M059J (cell line): ENCODE data around the gene IDH3B. TPM values are rescaled to one million over a fixed set of nuclear protein-coding genes. Genes with fewer than 3 reads are reported as not detected.
"Not testable (repeated sequence)": the region's sequence is repeated elsewhere in the genome, so short reads cannot be mapped to it uniquely, and the experiment has no call there.

Experiments used
- DNase-seq: peaks from one replicate; pipeline ENCODE4 v3.0.0-alpha.2; 2012; ENCODE audit warnings: low read depth
- total RNA-seq: library from RNA; depleted of rRNA; stranded (reverse); fragments of >200 nt; shearing (Covaris generic); gene quantifications from 2 replicates; pipeline ENCODE4 v1.2.3, GENCODE V29; 2014

Gene IDH3B
- total RNA-seq, 1 experiment from 2014 or later = 210 TPM

DNA sequence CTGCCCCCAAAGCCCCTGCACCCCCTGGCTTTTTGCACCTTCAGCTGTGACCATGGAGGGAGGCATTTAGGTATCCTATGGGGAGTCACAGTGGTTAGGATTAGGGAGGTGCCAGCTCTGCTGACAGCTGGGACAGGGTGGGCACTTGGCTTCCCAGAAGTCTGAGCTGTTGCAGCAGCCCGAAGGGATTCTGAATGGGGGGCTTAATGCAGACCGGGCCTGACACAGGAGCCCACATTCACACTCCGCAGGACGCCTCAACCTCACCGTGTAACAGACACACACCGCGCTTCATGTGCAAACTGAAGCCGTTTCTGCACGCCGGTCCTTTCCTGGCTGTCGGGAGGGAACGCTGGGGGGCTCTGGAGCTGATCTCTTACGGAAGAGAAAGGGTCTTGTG is 30.5 kb upstream of the IDH3B start:
- DNase-seq = no peak

DNA sequence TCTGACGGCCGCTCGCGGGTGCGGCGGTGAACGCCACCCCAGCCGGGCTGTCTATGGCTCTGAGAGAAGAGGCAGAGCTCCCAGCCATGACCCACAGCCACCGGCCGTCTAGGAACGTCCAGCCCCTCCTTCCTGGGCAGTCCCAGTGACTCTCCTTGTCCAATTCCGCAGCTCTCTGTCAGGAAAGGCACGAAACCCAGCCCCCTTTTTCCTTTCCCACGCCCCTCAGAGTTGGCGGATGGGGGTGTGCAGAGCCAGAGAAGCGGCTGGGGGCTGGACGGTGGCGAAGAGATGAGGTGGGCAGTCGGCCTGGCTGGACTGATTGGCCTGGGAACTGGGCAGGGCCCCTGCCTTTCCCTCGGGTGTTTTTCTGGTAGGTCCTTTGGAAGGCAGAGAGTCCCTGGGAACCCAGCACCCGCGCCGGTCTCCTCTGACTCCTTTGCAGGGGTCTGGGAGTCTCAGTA is 30.0 kb upstream of the IDH3B start:
- DNase-seq = no peak

DNA sequence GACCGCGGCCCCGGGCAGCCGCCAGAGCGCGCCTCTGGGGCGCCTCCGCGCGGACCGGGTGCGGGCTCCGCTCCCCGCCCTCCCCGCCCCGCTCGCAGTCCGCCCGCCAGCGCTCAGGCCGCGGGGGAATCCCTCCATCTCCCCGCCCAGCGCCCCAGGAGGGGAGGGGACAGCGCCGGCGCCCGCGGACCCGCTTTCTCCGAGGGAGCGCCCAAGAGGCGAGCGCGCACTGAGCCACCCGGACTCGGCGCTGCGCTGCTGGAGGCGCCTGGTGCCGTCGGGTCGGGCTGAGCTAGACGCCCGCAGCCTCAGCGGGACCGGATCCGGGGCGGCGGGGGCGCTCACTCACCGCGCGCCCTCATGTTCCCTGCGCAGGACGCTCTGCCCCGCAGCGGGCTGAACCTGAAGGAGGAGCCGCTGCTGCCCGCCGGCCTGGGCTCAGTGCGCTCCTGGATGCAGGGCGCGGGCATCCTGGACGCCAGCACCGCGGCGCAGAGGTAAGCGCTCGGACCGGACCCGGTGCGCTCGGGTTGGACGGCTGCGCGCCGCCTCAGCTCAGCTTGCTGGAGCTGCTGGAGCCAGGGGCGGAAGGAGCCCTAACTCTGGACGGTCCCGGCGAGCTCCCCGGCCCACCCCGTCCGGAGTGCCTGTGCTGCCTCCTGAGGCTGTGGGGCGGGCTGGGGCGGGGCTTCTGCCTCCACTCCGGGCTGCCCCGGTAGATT is 29.4 kb upstream of the IDH3B start:
- DNase-seq = no peak

DNA sequence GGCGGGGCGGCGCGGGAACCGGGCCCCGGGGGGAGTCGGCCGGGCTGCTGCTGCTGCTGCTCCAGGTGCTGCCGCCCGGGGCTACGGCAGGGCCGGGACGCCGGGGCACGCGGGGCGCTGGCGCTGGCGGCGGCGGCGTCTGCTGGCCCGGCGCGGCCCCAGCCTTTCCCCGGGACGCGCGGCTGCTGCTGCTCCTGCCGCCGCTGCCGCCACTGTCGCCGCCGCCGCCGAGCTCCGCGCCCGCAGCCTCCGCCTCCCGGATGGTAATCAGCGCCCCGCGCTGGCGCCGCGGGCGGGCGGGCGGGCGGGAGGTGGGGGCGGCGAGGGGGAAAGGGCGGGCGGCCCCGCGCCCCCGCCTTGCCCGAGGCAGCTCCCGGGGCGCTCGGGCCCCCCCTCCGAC is 28.9 kb upstream of the IDH3B start:
- DNase-seq = no peak

GRCh38 chr20:2692036-2692885 is 28.2 kb upstream of the IDH3B start, which contains the start of gene EBF4:
EBF4 (plus strand) TSS chr20:2692780; CDS start chr20:2693646, 866 bp downstream.
- DNase-seq = peak; percentile 21

- no peak for DNase-seq
Observed at GRCh38 chr20:2691663-2692035, 27.6 kb upstream of the IDH3B start.

DNA sequence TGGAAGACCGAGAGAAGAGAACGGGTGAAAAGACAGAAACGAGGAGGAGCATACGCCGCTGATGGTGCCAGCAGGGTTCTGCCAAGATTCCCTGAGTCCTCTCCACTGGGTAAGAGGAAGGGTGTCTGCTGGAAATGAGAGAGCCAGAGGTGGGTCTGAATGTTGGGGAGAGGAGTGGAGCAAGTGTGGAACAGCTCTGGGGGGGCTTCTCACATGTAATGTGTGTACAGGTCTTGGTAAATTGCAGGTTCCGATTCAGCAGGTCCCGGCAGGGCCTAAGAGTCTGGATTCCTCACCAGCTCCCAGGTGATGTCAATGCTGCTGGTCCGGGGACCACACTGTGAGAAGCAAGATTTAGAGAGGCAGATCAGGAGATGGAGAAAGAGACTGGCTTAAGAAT is 27.1 kb upstream of the IDH3B start:
- no peak for DNase-seq

DNA sequence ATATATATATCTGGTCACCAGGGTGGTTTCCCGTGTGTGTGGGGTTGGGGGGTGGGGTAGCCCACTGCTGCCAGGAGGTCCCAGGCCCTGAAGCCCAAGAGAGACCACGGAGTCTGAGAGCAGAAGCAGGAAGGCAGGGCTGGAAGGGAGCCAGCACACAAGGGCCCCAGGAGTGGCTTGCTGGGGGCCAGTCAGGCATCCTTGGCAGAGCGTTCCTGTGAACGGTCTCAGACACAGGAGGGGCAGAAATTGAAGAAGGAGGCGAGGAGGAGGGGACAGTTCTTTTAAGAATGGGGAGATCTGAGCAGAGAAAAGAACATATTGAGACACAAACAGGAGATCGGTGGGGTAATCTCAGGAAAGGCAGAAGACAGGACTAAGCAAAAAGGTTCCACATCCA is 26.7 kb upstream of the IDH3B start:
- DNase-seq = no peak

DNA sequence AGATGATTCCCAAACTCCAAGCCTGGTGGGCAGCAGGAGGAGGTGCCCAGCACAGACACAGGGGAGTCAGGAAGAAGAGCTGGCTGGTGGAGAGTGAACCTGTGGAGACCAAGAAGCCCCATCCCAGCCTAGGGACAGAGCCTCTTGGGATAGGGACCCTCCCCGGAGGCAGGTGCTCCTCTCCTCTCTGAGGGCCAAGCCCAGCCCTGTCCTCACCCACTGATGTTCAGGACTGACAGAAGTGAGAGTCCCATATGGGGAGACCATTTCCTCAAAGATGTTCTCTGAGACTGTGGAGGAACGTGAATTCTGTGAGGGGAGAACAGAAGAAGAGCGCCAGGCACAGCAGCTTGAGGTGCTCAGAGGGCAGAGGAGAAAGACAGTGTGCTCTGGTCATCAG is 26.2 kb upstream of the IDH3B start:
- no peak for DNase-seq

DNA sequence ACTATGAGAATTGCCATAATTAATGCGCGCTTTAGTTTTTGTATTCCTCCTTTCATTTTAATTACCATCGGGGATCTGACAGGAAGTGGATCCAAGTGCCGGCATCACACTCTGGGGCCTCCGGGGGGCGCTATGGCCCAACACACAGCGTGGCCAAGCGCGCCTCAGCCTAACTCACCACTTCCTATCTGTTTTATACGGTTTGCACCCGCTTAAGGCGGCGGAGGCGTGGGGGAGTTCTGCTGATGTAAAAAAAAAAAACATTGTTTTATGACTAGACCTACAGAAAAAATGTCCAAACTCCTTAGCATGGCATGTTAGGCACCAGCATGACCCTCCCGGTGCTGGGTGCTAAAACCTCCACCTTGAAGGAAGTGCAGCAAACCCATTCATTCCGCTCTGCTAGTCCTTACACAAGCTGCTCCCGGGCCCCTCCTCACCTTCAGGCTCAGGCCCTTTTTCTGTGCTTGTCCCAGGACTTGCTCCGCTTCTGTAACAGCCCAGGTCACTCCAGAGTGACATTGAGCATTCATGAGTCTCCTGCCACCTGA is 24.1 kb upstream of the IDH3B start:
- DNase-seq = peak; percentile 26

DNA sequence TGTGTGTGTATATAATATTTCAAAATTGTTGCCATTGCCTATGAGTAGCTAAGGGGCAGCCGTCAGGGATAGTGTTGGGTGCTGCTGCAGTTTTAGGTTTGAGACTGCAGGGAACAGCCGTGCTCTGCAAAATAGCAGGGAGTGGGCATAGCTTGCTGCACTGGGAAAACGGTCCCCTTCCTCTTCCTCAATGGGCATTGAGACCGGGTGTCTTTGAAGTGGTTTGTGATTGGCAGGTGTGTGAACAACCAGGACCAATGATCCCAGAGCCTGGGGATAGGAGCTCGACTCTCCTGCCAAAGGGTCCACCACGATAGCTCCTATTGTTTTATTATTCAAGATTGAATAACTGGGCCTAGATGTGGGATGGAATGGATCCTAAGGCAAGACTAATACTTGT is 23.5 kb upstream of the IDH3B start:
- DNase-seq = no peak

DNA sequence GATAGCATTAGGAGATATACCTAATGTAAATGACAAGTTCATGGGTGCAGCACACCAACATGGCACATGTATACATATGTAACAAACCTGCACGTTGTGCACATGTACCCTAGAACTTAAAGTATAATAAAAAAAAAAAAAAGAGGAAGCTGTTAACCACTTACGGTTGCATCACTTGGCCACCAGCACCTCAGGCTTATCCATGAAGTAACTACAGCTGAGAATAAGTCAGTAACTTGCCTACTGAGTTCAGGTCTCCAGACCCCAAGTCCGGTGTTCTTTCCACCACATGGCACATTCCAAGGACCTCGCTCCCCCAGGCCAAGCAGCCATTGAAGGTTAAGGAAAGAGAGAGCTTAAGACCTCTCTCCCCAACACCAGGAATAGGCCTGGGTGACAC is 20.8 kb upstream of the IDH3B start:
- DNase-seq = not testable (repeated sequence)

- not testable (repeated sequence) for DNase-seq
Observed at GRCh38 chr20:2682040-2682439, 18.0 kb upstream of the IDH3B start.

- DNase-seq = no peak
Observed at GRCh38 chr20:2680046-2680445, 16.0 kb upstream of the IDH3B start.

DNA sequence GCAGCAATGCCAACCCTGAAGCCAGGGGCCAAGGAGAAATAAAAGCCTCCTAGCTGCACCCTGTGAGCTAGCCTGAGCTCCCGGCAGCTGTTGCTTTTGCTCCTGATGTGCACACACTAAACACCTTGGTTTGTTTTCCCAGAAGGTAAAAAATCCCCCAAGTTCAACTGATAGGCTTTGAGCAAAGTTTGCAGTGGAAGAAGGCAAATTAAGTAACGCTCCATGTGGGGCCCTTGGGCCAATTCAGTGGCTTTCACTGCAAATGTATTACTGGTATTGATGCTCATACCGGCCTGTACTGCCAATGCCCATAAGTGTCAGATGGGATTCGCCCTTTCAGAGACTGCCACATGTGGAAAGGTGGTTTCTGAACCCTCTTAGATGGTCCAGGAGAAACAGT is 9.4 kb upstream of the IDH3B start:
- DNase-seq = no peak

DNA sequence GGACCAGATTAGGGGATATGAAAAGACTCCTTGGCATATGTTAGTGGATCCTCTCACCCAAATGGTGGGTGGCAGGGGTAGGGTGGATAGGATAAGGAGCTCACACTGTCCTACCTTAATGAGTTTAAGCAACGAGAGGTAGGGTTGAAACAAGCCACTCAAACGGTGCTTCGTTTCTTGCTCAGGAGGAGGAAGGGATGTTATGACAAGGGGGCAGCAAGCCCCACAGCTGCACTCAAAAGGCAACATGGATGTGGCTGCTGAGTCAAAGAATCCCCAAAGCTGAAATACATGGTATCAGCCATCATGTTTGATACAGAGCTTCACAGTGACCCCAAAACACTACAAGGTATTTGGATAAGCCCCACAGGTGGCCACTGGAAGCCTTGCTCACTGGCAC is 8.4 kb upstream of the IDH3B start:
- no peak for DNase-seq

DNA sequence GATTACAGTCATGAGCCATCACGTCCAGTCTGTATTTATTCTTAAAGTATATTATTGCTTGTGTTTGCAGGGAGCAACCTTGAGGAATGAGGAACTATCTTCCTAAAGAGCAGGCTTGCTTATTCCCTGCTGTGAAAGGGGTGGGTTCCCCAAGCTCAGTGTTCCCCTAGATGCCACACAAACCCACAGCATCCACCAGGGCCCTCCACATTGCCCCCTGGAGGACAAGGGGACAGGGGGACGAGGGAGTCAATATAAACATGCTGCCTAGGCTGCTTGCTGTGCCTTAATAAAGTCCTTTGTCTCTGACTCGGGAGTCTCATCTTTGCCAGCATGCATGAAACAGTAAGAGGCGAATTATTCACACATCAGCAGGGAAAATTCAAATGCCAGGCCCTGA is 8.0 kb upstream of the IDH3B start:
- DNase-seq = no peak

GRCh38 chr20:2663364-2663886 is 591 bp downstream of the IDH3B start:
- no peak for DNase-seq

- DNase-seq = no peak
Observed at GRCh38 chr20:2659547-2659946, 4.5 kb downstream of the IDH3B start.

- DNase-seq = peak; percentile 39
Observed at GRCh38 chr20:2658414-2659354, 5.3 kb downstream of the IDH3B start.

DNA sequence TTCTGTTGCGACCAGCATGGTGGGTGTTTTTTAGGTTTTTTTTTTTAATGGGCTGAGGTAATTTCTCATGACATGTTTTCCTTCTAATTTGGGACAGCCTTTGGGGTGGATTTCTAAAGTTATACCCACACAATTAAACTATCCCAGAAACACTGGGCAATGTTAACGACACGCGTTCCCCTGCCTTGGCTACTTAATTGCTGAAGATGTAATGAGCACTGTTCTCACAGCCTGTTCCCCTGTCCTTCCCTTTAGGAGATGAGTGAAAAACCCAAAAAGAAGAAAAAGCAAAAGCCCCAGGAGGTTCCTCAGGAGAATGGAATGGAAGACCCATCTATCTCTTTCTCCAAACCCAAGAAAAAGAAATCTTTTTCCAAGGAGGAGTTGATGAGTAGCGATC is 6.3 kb downstream of the IDH3B start:
- no peak for DNase-seq
